ENCODE results near the gene STMP1.
"Not testable (repeated sequence)": the region's sequence is repeated elsewhere in the genome, so short reads cannot be mapped to it uniquely, and the experiment has no call there.

STMP1 gene

GRCh38 chr7:135665042-135665441 lies 2.7 kb downstream of the STMP1 start:
- DNase-seq, result no peak

GRCh38 chr7:135666156-135666555 lies 3.8 kb downstream of the STMP1 start:
- no peak for DNase-seq

DNA sequence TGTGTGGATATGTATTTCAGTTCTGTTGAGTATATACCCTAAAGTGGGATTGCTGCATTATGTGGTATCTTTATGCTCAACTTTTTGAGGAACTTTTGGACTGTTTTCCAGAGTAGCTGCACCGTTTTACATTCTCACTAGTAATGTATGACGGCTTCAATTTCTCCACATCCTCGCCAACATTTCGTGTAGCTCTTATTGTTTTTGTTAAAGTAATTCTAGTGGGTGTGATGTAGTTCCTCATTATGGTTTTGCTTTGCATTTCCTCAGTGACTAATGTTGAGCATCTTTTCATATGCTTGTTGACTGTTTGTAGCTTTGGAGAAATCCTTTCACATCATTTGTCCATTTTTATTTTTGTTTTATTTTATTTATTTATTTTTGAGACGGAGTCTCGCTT lies 4.5 kb downstream of the STMP1 start:
- DNase-seq, result no peak

- not testable (repeated sequence) for DNase-seq
Measured at GRCh38 chr7:135667626-135668025, 5.3 kb downstream of the STMP1 start.

- not testable (repeated sequence) for DNase-seq
Measured at GRCh38 chr7:135668852-135669395, 6.6 kb downstream of the STMP1 start.

DNA sequence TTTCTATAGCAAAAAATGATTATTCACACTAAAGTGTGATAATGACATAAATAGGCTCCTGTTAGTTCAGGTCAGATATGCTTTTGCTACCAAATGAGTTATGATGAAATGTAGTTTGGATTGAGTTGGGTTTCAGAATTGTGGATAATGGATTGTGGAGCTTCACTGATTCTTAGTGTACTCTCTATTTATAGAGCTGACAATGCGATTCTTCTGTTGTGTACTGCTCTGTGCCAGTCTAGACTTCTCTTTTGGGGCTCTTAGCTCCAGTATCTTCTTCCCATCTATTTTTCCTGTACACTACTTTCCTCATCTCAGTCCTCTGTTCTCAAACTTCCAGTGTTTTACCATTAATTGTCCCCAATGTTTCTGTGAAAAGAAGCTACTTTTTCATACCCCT lies 7.5 kb downstream of the STMP1 start:
- DNase-seq, result no peak

DNA sequence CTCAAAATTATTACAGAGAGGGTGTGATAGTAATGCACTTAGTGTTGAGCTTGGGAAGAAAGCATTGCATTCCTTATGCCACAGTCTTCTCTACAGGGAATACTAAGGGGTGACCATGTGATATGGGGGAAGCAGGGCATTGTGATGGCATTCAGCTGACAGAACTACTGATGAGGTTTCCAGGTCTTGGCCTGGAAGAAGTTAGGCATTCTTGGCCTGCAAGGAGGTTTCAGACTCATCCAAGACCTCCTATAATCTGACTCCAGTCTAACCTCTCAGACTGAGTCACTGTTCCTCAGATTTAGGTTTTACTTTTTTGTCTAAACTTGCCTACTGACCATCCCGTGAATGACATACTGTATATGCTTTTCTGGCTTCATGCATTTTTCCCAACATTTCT lies 7.9 kb downstream of the STMP1 start:
- no peak for DNase-seq

DNA sequence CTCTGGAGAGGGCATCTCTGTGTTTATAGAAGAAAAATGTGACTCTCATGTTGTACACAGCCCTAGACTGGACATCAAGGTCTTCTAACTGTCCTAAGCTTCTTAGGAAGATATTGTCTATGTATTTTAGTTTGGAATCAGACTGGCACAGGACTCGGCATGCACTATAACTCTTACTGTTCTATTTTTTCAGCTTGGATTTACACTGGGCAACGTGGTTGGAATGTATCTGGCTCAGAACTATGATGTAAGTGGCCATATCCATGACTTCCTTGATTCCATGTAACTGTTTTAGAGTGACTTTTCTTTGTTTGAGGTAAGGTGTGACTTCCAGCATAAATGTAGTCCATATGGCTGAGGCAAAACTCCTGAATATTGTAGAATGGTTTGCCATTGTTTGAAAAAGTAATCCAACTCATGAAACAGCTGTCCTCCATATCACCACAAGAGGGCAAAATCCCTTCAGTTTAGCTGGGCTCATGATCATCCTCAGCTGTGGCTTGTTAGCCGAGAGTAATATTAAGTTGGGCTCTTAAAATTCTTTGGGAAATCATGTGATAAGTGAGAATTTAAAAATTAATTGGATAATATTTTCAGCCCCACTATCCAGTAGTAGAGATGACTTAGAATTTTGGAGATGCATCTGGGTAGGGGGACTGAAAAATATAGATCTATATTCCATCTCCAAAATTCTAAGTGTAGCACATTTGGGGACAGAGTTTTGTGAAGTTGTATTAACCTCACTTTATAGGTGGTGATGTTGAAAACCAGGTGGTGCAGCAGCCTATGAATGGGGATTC lies 10.4 kb downstream of the STMP1 start:
- DNase-seq, result peak; percentile 56

GRCh38 chr7:135673360-135673706 lies 11.0 kb downstream of the STMP1 start:
- DNase-seq, result no peak

GRCh38 chr7:135678612-135679575 lies 16.6 kb downstream of the STMP1 start:
- peak; percentile 22 for DNase-seq

DNA sequence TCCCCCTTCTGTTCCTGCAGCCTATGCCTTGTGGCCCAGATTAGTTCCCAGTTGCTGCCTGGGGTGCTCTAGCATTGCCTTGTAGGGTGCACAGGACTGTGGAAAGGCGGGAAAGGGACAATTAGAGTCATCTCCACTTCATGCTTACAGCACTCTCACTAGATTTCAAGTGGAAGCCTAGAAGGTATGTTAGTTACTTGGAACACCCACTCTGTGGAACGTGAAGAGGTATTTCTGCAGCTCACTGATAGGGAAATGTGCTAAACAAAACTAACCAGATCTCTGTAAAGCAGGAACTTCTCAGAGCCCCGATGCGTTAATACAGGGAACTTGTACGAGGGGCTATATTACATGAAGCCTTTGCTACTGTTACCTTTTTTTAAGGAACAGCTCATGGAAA lies 19.4 kb downstream of the STMP1 start:
- no peak for DNase-seq

DNA sequence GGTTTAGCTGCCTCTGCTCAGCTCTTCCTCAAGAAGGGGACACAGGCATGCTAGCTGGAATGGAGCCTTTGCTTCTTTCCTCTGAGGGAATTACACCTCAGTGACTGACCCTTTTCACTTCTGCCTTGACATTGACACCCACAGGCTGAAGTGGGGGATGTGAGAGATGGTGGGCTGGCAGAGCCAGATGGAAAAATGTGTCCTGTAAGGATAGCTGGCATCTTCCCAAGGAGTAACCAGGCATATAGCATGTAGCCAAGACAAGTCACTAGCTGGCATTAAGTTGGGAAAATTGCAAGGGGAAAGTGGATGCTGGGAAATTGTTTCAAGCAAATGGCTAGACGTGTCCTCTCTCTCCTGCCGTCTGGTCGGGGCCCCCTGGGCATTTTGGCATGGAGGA lies 19.9 kb downstream of the STMP1 start:
- DNase-seq, result no peak

DNA sequence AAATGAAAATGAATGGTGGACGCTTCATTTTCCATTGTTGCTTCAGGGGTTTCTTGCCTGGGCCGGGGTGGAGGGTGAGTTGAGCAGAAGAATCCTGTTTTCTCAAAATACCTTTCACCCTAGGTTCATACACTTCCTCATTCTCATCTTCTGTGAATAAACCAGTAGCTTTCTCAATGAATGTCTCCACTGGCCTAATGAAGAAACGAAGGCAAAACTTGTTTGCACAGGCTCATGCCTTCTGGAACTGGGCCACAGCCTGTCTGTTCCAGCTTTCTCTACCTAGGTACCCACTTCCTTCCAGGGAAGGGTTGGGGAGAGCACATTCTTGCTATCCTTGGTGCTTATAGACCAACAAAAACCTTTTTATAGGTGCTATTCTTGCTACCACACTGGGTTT lies 21.3 kb downstream of the STMP1 start:
- no peak for DNase-seq

GRCh38 chr7:135684136-135684535 lies 21.8 kb downstream of the STMP1 start:
- no peak for DNase-seq

DNA sequence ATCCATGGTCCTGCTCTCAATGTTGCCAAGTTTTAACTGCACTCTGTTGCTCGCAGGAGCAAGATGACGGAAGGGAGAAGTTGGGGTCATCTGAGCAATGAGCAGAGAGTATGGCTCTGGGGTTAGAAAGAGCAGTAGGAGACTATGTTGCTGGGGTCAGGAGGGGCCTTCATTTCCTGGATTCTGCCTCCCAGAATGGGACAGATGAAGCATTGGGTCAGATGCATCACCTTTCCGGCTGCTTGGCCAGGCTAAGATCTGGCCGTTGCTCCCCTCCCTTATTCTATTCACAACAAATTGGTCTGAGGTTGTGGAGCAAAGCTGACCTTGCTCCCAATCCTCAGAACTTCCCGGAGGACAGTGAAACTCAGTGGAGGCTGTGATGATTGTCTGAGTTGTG lies 22.4 kb downstream of the STMP1 start:
- no peak for DNase-seq

- no peak for DNase-seq
Measured at GRCh38 chr7:135685306-135686084, 23.2 kb downstream of the STMP1 start.

GRCh38 chr7:135687466-135687865 lies 25.2 kb downstream of the STMP1 start:
- DNase-seq, result no peak

GRCh38 chr7:135690566-135690965 lies 28.3 kb downstream of the STMP1 start:
- no peak for DNase-seq

GRCh38 chr7:135692055-135692454 lies 29.7 kb downstream of the STMP1 start:
- DNase-seq, result no peak

- DNase-seq, result not testable (repeated sequence)
Measured at GRCh38 chr7:135692606-135693005, 30.3 kb downstream of the STMP1 start.

GRCh38 chr7:135693558-135693957 lies 31.2 kb downstream of the STMP1 start:
- DNase-seq, result no peak

DNA sequence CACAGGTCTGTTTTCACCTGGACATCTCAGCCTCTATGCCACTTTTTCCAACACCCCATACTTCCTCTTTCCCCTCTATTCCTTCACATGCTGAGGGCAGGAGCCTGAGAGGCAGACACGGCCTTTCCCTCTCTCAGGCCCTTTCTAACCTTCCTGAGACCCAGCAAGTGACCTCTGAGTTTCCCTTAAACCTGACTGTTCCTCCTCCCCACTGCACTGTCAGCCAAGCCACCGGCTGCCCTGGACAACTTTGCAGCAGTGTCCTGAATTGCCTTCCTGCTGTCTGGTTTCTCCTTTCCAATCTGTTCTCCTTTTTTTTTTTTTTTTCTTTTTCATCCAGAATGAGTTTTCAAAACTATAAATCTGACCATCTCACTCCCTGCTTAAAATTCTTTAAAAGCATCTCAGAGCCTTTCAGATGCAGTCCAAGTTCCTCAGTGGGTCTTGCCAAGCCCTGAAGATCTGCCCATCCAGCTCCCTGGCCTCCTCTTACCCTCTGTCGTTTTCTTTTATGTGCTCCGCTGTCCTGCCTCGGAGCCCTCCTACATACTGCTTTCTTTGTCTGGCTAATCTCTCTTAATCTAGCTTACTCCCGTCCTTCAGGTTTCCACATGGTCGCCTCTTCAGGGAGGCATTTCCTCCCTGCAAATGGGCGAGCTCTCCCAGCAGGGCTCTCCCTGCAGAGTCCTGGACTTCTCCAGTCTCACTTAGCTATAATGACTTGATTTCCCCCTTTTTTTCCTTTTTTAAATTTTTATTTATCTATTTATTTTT lies 35.1 kb downstream of the STMP1 start:
- DNase-seq, result no peak

Measured in NCI-H2107 (cell line).